Heart left ventricle (tissue), 16 donors: ENCODE measurements around the gene GP2. TPM values are rescaled to one million over a fixed set of nuclear protein-coding genes. Genes with fewer than 3 reads are reported as not detected.

ENCODE experiments used
- ATAC-seq, 4 donors: fragments of 200-7000 bp; cut with Tn5 transposase; one replicate each; pipeline ENCODE4 v1.9.1; 2020 to 2022; ENCODE audit warnings: moderate library complexity in 4 of 4, mild to moderate bottlenecking in 3 of 4, moderate number of reproducible peaks in 1 of 4
- DNase-seq, 5 donors: peaks; one replicate each; pipeline ENCODE4 v3.0.0-alpha.2; 2020
- H3K27ac ChIP-seq, 12 donors: fragments of 200-600 bp; sonication (generic) in 4 of 12; one replicate each; pipeline versions ENCODE4 v1.5.0 to v1.8.0; 2016 to 2022; ENCODE audit warnings: mild to moderate bottlenecking in 2 of 12
- H3K27me3 ChIP-seq, 9 donors: fragments of 200-600 bp; sonication (generic) in 2 of 9; one replicate each; pipeline versions ENCODE4 v1.5.1 to v1.8.0; 2016 to 2022; ENCODE audit warnings: mild to moderate bottlenecking in 3 of 9
- H3K36me3 ChIP-seq, 9 donors: fragments of 200-600 bp; sonication (generic) in 2 of 9; one replicate each; pipeline versions ENCODE4 v1.5.0 to v1.8.0; 2018 to 2022; ENCODE audit warnings: mild to moderate bottlenecking in 2 of 9
- H3K4me1 ChIP-seq, 12 donors: fragments of 200-600 bp; sonication (generic) in 4 of 12; one replicate each; pipeline versions ENCODE4 v1.5.0 to v1.8.0; 2016 to 2022; ENCODE audit warnings: mild to moderate bottlenecking in 3 of 12
- H3K4me3 ChIP-seq, 12 donors: fragments of 200-600 bp; sonication (generic) in 4 of 12; one replicate each; pipeline versions ENCODE4 v1.5.0 to v1.8.0; 2017 to 2022; ENCODE audit warnings: mild to moderate bottlenecking in 9 of 12, moderate library complexity in 4 of 12
- H3K9me3 ChIP-seq, 12 donors: fragments of 200-600 bp; sonication (generic) in 4 of 12; one replicate each; pipeline versions ENCODE4 v1.5.0 to v1.8.0; 2016 to 2022; ENCODE audit warnings: mild to moderate bottlenecking in 1 of 12
- CTCF ChIP-seq, 12 donors: fragments of 200-600 bp; sonication (generic) in 4 of 12; IDR thresholded peaks; one replicate each; pipeline versions ENCODE4 v1.5.0 to v1.8.0; 2018 to 2022; ENCODE audit warnings: antibody characterized with exemption in 12 of 12, mild to moderate bottlenecking in 5 of 12
- POLR2A ChIP-seq, 2 donors: fragments of 450-650 bp; IDR thresholded peaks; one replicate each; pipeline ENCODE4 v1.6.1; 2017; ENCODE audit warnings: antibody characterized with exemption in 2 of 2, mild to moderate bottlenecking in 2 of 2, moderate library complexity in 2 of 2
- WGBS, 4 donors: extraction: QIAGEN DNeasy Blood & Tissue Kit in 2 of 4; methylation state at CpG; one replicate each; pipeline versions ENCODE4 v1.1.5 to v1.1.7; 2013 to 2018; 5-methylcytosine and 5-hydroxymethylcytosine counted together
- intact Hi-C, 10 donors: fragments of 100-400 bp; cut with DNase I; formaldehyde crosslinking; loops; one replicate each; pipeline versions ENCODE4 v1.11.1 to v1.14.2; 2022
- polyA plus RNA-seq, 2 donors: library from polyadenylated mRNA; stranded (reverse); fragments of 200-250 nt; gene quantifications; one replicate each; pipeline ENCODE4 v1.2.3, GENCODE V29; 2013
- total RNA-seq, 9 donors: library from RNA; depleted of rRNA in 2 of 9; stranded (reverse); fragments of >200 nt in 2 of 9; fragmentation: NEBNext Ultra II Directional in 3 of 9; extraction: Animal tissue kit (Norgen Biotek cat#: 25700) in 3 of 9; gene quantifications; one replicate each; pipeline versions ENCODE4 v1.1.0 to v1.2.4, GENCODE V29; 2016 to 2023
- donor health status: ischemic (EF 13 %, LVEDD 7.1; RV severe dilation, severe dysfunction).
- donor health status: healthy with polysubstance abuse.
- donor health status: DM: no; HTN: yes; CAD: no.
- donor health status: DM: no; HTN: no; CAD: no.
- donor health status: ischemic (EF 25% LVEDD 6.9; RV normal size, moderate dysfunction).
- donor health status: ischemic (EF 25% LVEDD 5.7; RV mildly dilated, moderate dysfunction).
- donor health status: healthy.
- donor health status: DM: yes; HTN: yes; CAD: no.
- donor health status: ischemic (EF 35%, LVEDD 5.7; RV mildly dilated, moderate dysfunction).
- donor health status: nonischemic (EF 11% LVEDD 7.7; RV severe dilation, severe dysfunction).
- donor health status: DM: yes; HTN: yes; CAD: no.
- donor health status: PGD.
- donor health status: ischemic (EF 29% LVEDD 5.4; RV normal size, mild dysfunction).
- donor health status: nonischemic (EF 23%, LVEDD 6.1; RV moderate dilation, normal function).

GP2 gene
- total and polyA plus RNA-seq, 11 donors, result 0.22 to 4.0 (median 2.5) TPM; not detected in 5

GRCh38 chr16:20291208-20292206 is 35.8 kb downstream of the GP2 start:
- TF ChIP-seq POLR2A (IDR thresholded peaks at IDR 0.05) (no peak), CTCF (IDR thresholded peaks at IDR 0.05) (no peak)
- WGBS, 4 donors, result 29 to 36% (median 31%) methylated on average over 15 to 16 of the region's 16 CpGs
- Histone ChIP-seq H3K27ac (no peak overlapping the region), H3K36me3 (no peaks in the 10 kb centered on the region), H3K4me3 (no peak overlapping the region), H3K9me3 (no peaks in the 10 kb centered on the region), H3K4me1 (no peaks in the 10 kb centered on the region), H3K27me3 (peaks cover 0 to 32% (median 8%) of the 10 kb centered on the region in 9 donors)
- ATAC-seq (no peak), DNase-seq (no peak)
- intact Hi-C loops, result no loop called here

DNA sequence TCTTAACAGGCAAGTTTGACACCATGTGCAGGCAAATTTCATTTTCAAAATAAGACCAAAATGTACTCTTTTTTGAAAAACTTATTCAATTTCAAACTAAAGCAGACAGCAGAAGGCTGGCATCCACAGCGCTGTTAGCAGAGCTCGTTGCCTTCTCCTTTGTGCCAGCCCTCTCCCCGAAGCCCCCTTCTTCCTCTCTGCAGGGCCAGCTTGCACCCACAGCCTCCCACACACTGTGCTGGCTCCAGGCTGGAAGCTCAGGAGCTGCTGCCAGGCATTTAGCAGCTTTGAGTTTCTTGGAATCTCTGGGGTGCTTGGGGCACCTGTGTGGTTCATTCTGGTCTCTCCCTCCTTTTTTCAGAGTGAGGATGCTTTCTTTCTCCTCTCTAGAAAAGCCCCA is 37.7 kb downstream of the GP2 start:
- TF ChIP-seq CTCF (IDR thresholded peaks at IDR 0.05), result no peak
- no peak for TF ChIP-seq POLR2A (IDR thresholded peaks at IDR 0.05)
- Histone ChIP-seq H3K27ac (no peak overlapping the region), H3K9me3 (no peaks in the 10 kb centered on the region), H3K4me1 (no peaks in the 10 kb centered on the region), H3K4me3 (no peak overlapping the region), H3K36me3 (no peaks in the 10 kb centered on the region), H3K27me3 (peaks cover 0 to 32% (median 8%) of the 10 kb centered on the region in 9 donors)
- WGBS, 4 donors, result 63 to 81% (median 72%) methylated on average over 3 of the region's 3 CpGs
- DNase-seq (no peak), ATAC-seq (no peak)
- intact Hi-C loops, result no loop called here

DNA sequence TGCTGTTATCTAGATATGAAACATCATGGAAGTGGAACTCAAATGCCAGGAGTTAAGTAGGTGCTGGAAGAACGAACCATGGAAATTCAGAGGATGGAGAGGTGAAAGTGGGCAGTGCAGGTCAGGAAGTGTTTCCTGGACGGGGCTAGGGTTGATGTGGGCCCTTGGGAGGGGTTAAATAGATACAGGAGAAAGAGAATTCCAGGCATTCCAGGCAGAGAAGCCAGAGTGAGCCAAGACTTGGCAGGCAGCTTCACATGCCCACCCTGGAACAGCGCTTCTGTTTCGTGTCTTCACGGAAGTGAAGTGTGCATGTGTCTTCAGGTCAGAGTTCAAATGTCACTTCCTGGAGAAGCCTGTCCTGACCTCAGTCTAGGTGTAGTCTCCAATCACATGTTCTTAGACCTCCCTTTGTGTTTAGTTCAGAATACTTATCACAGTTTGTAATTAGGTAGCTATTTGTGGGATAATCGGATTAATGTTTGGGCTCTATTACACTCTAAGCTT is 41.3 kb downstream of the GP2 start:
- Histone ChIP-seq H3K27me3 (peaks cover 0 to 8% (median 0%) of the 10 kb centered on the region in 9 donors), H3K4me3 (no peak overlapping the region), H3K36me3 (no peaks in the 10 kb centered on the region), H3K9me3 (no peaks in the 10 kb centered on the region), H3K4me1 (no peaks in the 10 kb centered on the region), H3K27ac (no peak overlapping the region)
- WGBS, 4 donors, result 29 to 34% (median 33%) methylated on average over 6 of the region's 6 CpGs
- ATAC-seq (no peak), DNase-seq (no peak)
- intact Hi-C loops, result no loop called here
- TF ChIP-seq POLR2A (IDR thresholded peaks at IDR 0.05) (no peak), CTCF (IDR thresholded peaks at IDR 0.05) (no peak)

DNA sequence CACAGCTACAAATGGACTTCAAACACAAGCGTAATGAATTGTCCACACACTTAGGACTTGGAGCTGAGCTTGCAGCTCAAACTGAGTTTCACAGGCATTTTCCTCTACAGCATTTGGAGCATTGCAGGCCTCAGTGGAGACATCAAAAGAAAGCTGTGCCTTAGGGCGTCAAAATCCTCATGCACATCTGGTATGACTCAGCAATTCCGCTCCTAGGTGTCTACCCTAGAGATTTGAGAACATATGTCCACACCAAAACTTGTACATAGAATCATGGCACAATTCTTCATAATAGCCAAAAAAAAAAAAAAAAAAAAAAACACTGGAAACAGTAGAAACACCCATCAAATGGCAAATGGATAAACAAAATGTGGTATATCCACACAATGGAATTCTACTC is 47.1 kb downstream of the GP2 start:
- Histone ChIP-seq H3K27ac (no peak overlapping the region), H3K27me3 (no peaks in the 10 kb centered on the region), H3K36me3 (no peaks in the 10 kb centered on the region), H3K4me3 (no peak overlapping the region), H3K9me3 (peaks cover 0 to 10% (median 0%) of the 10 kb centered on the region in 12 donors), H3K4me1 (no peaks in the 10 kb centered on the region)
- 82 to 88% (median 83%) methylated on average over 3 of the region's 3 CpGs for WGBS, 4 donors
- TF ChIP-seq CTCF (IDR thresholded peaks at IDR 0.05), result no peak
- no peak for TF ChIP-seq POLR2A (IDR thresholded peaks at IDR 0.05)
- ATAC-seq, result no peak
- no peak for DNase-seq
- intact Hi-C loops, result no loop called here
